ENCODE measurements around the gene PIGS. TPM values are rescaled to one million over a fixed set of nuclear protein-coding genes. Genes with fewer than 3 reads are reported as not detected.

The PIGS gene
- total RNA-seq, 1 experiment from 2014 or later, result 45.8 TPM

DNA sequence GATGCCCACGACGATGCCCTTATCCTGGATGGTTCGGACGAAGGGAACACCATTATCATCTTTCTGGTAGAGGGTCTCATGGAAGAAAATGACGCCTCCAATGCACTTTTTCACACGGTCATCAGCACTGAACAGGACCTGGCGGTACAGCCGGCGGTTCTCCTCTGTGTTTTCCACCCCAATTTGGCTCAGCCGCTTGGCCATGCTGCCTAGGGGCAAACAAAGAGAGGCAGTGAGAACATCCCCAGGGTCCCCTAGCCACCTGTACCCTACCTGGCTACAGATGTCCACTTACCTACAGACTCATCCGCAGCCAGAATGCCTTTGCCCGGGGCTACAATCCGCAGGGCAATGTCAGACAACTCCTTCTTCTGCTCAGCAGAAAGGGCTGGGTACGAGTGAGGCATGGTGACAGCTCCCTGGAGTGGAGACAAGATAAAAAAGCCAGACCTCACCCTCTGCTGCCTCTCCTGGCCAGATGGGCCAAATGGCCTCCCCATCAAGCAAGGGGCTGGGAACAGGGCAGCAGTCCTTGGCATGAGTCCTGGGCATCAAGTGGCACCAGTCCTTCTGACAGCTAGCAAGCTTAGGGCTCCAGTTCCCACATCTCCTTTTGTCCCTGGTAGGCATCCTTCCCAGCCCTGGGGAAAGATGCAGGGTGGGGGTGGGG lies 3.9 kb upstream of the PIGS start:
- H3K27ac ChIP-seq (ENCODE audit: low read depth, low read length), result no peak overlapping the region
- peaks cover 9% of the 10 kb centered on the region; the same call in 1 of the 2 replicates for H3K79me2 ChIP-seq (ENCODE audit: insufficient read depth, low read length)
- ATAC-seq, result no peak
- H3K4me2 ChIP-seq (ENCODE audit: low read length), result peak overlapping the region; percentile 50; the same call in 1 of the 2 replicates
- POLR2A ChIA-PET, result no interaction called here
- H3K36me3 ChIP-seq (ENCODE audit: control insufficient read depth in 1 of 2, insufficient read depth in 2 of 2, low read length in 2 of 2), result peaks cover 15 to 18% of the 10 kb centered on the region in 2 experiments; a peak in 3 of 4 replicates
- no peaks in the 10 kb centered on the region for H3K9me3 ChIP-seq (ENCODE audit: control insufficient read depth in 1 of 2, insufficient read depth in 1 of 2, low read depth in 1 of 2, low read length in 2 of 2)
- intact Hi-C loops (cut with micrococcal nuclease), result no loop called here
- H3K4me1 ChIP-seq (ENCODE audit: control insufficient read depth in 1 of 2, insufficient read depth in 2 of 2, low read length in 2 of 2), result peaks cover 6 to 23% of the 10 kb centered on the region in 2 experiments; a peak in 3 of 4 replicates
- H2AFZ ChIP-seq (ENCODE audit: low read depth, low read length, poor library complexity, severe bottlenecking), result no peak overlapping the region
- H3K27me3 ChIP-seq (ENCODE audit: insufficient read depth, low read length), result no peaks in the 10 kb centered on the region
- TF ChIP-seq POLR2AphosphoS5 (IDR thresholded peaks at IDR 0.05; ENCODE audit: low read depth, low read length), result no peak
- TF ChIP-seq, protein P1, sequence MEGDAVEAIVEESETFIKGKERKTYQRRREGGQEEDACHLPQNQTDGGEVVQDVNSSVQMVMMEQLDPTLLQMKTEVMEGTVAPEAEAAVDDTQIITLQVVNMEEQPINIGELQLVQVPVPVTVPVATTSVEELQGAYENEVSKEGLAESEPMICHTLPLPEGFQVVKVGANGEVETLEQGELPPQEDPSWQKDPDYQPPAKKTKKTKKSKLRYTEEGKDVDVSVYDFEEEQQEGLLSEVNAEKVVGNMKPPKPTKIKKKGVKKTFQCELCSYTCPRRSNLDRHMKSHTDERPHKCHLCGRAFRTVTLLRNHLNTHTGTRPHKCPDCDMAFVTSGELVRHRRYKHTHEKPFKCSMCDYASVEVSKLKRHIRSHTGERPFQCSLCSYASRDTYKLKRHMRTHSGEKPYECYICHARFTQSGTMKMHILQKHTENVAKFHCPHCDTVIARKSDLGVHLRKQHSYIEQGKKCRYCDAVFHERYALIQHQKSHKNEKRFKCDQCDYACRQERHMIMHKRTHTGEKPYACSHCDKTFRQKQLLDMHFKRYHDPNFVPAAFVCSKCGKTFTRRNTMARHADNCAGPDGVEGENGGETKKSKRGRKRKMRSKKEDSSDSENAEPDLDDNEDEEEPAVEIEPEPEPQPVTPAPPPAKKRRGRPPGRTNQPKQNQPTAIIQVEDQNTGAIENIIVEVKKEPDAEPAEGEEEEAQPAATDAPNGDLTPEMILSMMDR (IDR thresholded peaks at IDR 0.05 in 2 of 3, conservative IDR thresholded peaks at IDR 0.05 in 1 of 3; ENCODE audit: borderline replicate concordance in 1 of 3, insufficient read depth in 1 of 3, low read depth in 2 of 3, low read length in 2 of 3), result 0 out of 6 replicates have a peak, but pooled peaks of 1 of the 3 experiments have one; percentile 10
- no peak overlapping the region for H3K9ac ChIP-seq (ENCODE audit: low read length)
- no TSS peak for BruUV-seq (replicated peaks)
- DNase-seq (ENCODE audit: low read depth, low spot score), result no peak
- H3K9me2 ChIP-seq (ENCODE audit: insufficient read depth), result no peaks in the 10 kb centered on the region
- CTCF ChIA-PET, result no interaction called here
- H3K4me3 ChIP-seq (replicated peaks in 1 of 2; ENCODE audit: low read depth in 1 of 2, low read length in 2 of 2), result no peak overlapping the region
- H4K20me1 ChIP-seq (ENCODE audit: insufficient read depth), result no peaks in the 10 kb centered on the region
- RAD21 ChIA-PET (ENCODE audit: low non-redundant PET in 1 of 2, low total read pairs in 2 of 2, uncharacterized antibody in 2 of 2, unreplicated experiment in 2 of 2), result no interaction called here

DNA sequence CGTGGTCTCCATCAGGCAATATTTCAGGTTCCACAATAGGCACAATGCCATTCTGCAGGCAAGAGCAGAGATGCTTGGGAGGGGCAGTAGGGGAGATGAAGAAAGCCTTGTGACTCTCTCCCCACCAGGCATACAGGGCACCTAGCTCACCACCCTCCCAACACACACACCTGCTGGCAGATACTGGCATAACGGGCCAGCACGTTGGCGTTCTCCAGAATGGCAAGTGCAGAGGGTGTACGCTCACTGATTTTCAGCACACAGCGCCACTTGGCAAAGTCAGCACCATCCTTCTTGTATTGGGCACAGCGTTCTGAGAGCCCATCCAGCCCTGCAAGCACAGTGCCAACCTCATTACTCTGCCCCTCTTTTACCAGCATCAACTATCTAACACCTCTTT lies 3.2 kb upstream of the PIGS start:
- ATAC-seq, result no peak
- no peak overlapping the region for H2AFZ ChIP-seq (ENCODE audit: low read depth, low read length, poor library complexity, severe bottlenecking)
- no peaks in the 10 kb centered on the region for H3K9me3 ChIP-seq (ENCODE audit: control insufficient read depth in 1 of 2, insufficient read depth in 1 of 2, low read depth in 1 of 2, low read length in 2 of 2)
- H4K20me1 ChIP-seq (ENCODE audit: insufficient read depth), result no peaks in the 10 kb centered on the region
- no peak for DNase-seq (ENCODE audit: low read depth, low spot score)
- peaks cover 9 to 12% of the 10 kb centered on the region in 2 experiments; a peak in 3 of 4 replicates for H3K36me3 ChIP-seq (ENCODE audit: control insufficient read depth in 1 of 2, insufficient read depth in 2 of 2, low read length in 2 of 2)
- H3K27ac ChIP-seq (ENCODE audit: low read depth, low read length), result no peak overlapping the region
- H3K4me2 ChIP-seq (ENCODE audit: low read length), result no peak overlapping the region
- TF ChIP-seq, protein P1 (IDR thresholded peaks at IDR 0.05 in 2 of 3, conservative IDR thresholded peaks at IDR 0.05 in 1 of 3; ENCODE audit: borderline replicate concordance in 1 of 3, insufficient read depth in 1 of 3, low read depth in 2 of 3, low read length in 2 of 3), result peak in 1 of 3 experiments; percentile 36; a peak in 2 of 6 replicates
- TF ChIP-seq, protein P2, sequence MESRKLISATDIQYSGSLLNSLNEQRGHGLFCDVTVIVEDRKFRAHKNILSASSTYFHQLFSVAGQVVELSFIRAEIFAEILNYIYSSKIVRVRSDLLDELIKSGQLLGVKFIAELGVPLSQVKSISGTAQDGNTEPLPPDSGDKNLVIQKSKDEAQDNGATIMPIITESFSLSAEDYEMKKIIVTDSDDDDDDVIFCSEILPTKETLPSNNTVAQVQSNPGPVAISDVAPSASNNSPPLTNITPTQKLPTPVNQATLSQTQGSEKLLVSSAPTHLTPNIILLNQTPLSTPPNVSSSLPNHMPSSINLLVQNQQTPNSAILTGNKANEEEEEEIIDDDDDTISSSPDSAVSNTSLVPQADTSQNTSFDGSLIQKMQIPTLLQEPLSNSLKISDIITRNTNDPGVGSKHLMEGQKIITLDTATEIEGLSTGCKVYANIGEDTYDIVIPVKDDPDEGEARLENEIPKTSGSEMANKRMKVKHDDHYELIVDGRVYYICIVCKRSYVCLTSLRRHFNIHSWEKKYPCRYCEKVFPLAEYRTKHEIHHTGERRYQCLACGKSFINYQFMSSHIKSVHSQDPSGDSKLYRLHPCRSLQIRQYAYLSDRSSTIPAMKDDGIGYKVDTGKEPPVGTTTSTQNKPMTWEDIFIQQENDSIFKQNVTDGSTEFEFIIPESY (IDR thresholded peaks at IDR 0.05; ENCODE audit: extremely low read depth, insufficient replicate concordance, low read length), result no peak
- no peak for TF ChIP-seq POLR2AphosphoS5 (IDR thresholded peaks at IDR 0.05; ENCODE audit: low read depth, low read length)
- H3K27me3 ChIP-seq (ENCODE audit: insufficient read depth, low read length), result no peaks in the 10 kb centered on the region
- CTCF ChIA-PET, result no interaction called here
- no TSS peak for BruUV-seq (replicated peaks)
- peaks cover 6 to 28% of the 10 kb centered on the region in 2 experiments; a peak in 3 of 4 replicates for H3K4me1 ChIP-seq (ENCODE audit: control insufficient read depth in 1 of 2, insufficient read depth in 2 of 2, low read length in 2 of 2)
- POLR2A ChIA-PET, result no interaction called here
- intact Hi-C loops (cut with micrococcal nuclease), result no loop called here
- RAD21 ChIA-PET (ENCODE audit: low non-redundant PET in 1 of 2, low total read pairs in 2 of 2, uncharacterized antibody in 2 of 2, unreplicated experiment in 2 of 2), result no interaction called here
- no peak overlapping the region for H3K9ac ChIP-seq (ENCODE audit: low read length)
- H3K79me2 ChIP-seq (ENCODE audit: insufficient read depth, low read length), result peaks cover 16% of the 10 kb centered on the region
- no peak overlapping the region for H3K4me3 ChIP-seq (replicated peaks in 1 of 2; ENCODE audit: low read depth in 1 of 2, low read length in 2 of 2)
- H3K9me2 ChIP-seq (ENCODE audit: insufficient read depth), result no peaks in the 10 kb centered on the region
